Activated CD8-positive, alpha-beta memory T cell treated with anti-CD3 and anti-CD28 coated beads for 48 hours (primary cell): ENCODE data around the gene FNDC10.

Experiments used
- DNase-seq, 3 experiments: peaks; one replicate each; pipeline ENCODE4 v3.0.0-alpha.2; 2020; ENCODE audit warnings: low read depth in 2 of 3, low spot score in 2 of 3

FNDC10 gene

GRCh38 chr1:1627829-1628753, 28.2 kb upstream of the FNDC10 start:
- no peak for DNase-seq

- no peak for DNase-seq
Observed at GRCh38 chr1:1627261-1627828, 27.4 kb upstream of the FNDC10 start.

- DNase-seq: no peak
Observed at GRCh38 chr1:1626207-1627141, 26.5 kb upstream of the FNDC10 start.

GRCh38 chr1:1625824-1626206, 25.9 kb upstream of the FNDC10 start:
- no peak for DNase-seq

GRCh38 chr1:1625404-1625775, 25.5 kb upstream of the FNDC10 start:
- DNase-seq: no peak

- DNase-seq: no peak
Observed at GRCh38 chr1:1624443-1625403, 24.8 kb upstream of the FNDC10 start.

- DNase-seq: no peak
Observed at GRCh38 chr1:1623631-1624442, 23.9 kb upstream of the FNDC10 start.

GRCh38 chr1:1623181-1623630, 23.3 kb upstream of the FNDC10 start:
- DNase-seq: no peak

GRCh38 chr1:1622788-1623094, 22.8 kb upstream of the FNDC10 start:
- no peak for DNase-seq

- DNase-seq: no peak
Observed at GRCh38 chr1:1622010-1622787, 22.3 kb upstream of the FNDC10 start.

- DNase-seq: no peak
Observed at GRCh38 chr1:1621173-1622009, 21.5 kb upstream of the FNDC10 start.

- DNase-seq: no peak
Observed at GRCh38 chr1:1620433-1621139, 20.7 kb upstream of the FNDC10 start.

- DNase-seq: no peak
Observed at GRCh38 chr1:1619917-1620361, 20.0 kb upstream of the FNDC10 start.

GRCh38 chr1:1618396-1619068, 18.6 kb upstream of the FNDC10 start:
- DNase-seq: no peak

GRCh38 chr1:1617925-1618324, 18.0 kb upstream of the FNDC10 start:
- DNase-seq: no peak

- no peak for DNase-seq
Observed at GRCh38 chr1:1617516-1617915, 17.6 kb upstream of the FNDC10 start.

- no peak for DNase-seq
Observed at GRCh38 chr1:1616838-1617237, 16.9 kb upstream of the FNDC10 start.
